Mesenchymal stem cell (in vitro differentiated cells and primary cell): Measurements from ENCODE around the gene RALGPS1.

Source experiments
- DNase-seq: peaks from one replicate; pipeline ENCODE4 v3.0.0-alpha.2; 2013
- H2AFZ ChIP-seq: one replicate; pipeline ENCODE4 v1.6.1; 2013; ENCODE audit warnings: low read depth, mild to moderate bottlenecking, control low read depth, inconsistent platforms, low read length, moderate library complexity
- H2AK5ac ChIP-seq: 2 replicates; pipeline ENCODE4 v1.6.1; 2013; ENCODE audit warnings: low read length, moderate library complexity, mild to moderate bottlenecking, inconsistent platforms; ENCODE audit not compliant: severe bottlenecking
- H2BK120ac ChIP-seq: one replicate; pipeline ENCODE4 v1.6.1; 2013; ENCODE audit warnings: low read depth, mild to moderate bottlenecking, inconsistent platforms, low read length, moderate library complexity
- H2BK12ac ChIP-seq, 2 experiments: one replicate each; pipeline ENCODE4 v1.6.1; 2013; ENCODE audit warnings: inconsistent platforms in 2 of 2, low read length in 2 of 2, mild to moderate bottlenecking in 2 of 2, moderate library complexity in 2 of 2, control low read depth in 1 of 2
- H2BK15ac ChIP-seq: one replicate; pipeline ENCODE4 v1.6.1; 2013; ENCODE audit warnings: mild to moderate bottlenecking, low read depth, inconsistent platforms; ENCODE audit not compliant: poor library complexity, severe bottlenecking
- H2BK5ac ChIP-seq: 2 replicates; pipeline ENCODE4 v1.6.1; 2013; ENCODE audit warnings: low read depth, mild to moderate bottlenecking, low read length, control low read depth, inconsistent platforms; ENCODE audit not compliant: poor library complexity, severe bottlenecking
- H3K14ac ChIP-seq, 2 experiments: one replicate each; pipeline ENCODE4 v1.6.1; 2013; ENCODE audit warnings: inconsistent platforms in 2 of 2, low read length in 2 of 2, control low read depth in 1 of 2, mild to moderate bottlenecking in 1 of 2, moderate library complexity in 1 of 2
- H3K18ac ChIP-seq, 2 experiments: one replicate each; pipeline ENCODE4 v1.6.1; 2013; ENCODE audit warnings: inconsistent platforms in 2 of 2, low read length in 2 of 2, control low read depth in 1 of 2, low read depth in 1 of 2, mild to moderate bottlenecking in 1 of 2
- H3K23ac ChIP-seq, 2 experiments: one replicate each; pipeline ENCODE4 v1.6.1; 2013; ENCODE audit warnings: inconsistent platforms in 2 of 2, low read length in 2 of 2, mild to moderate bottlenecking in 2 of 2, moderate library complexity in 2 of 2, control low read depth in 1 of 2
- H3K27ac ChIP-seq: 2 replicates; pipeline ENCODE4 v1.5.1; 2013; ENCODE audit warnings: mild to moderate bottlenecking, moderate library complexity, low read length, control low read depth, inconsistent platforms; ENCODE audit not compliant: poor library complexity, severe bottlenecking
- H3K27me3 ChIP-seq, 2 experiments: 2 replicates each; pipeline versions ENCODE4 v1.6.1 to v1.7.0; 2013; ENCODE audit warnings: low read length in 2 of 2, mild to moderate bottlenecking in 2 of 2, moderate library complexity in 2 of 2, control low read depth in 1 of 2, inconsistent platforms in 1 of 2; ENCODE audit not compliant: control insufficient read depth in 1 of 2, insufficient read depth in 1 of 2
- H3K36me3 ChIP-seq, 2 experiments: 2 replicates each; pipeline versions ENCODE4 v1.6.1 to v1.7.0; 2013; ENCODE audit warnings: low read length in 2 of 2, control low read depth in 1 of 2, inconsistent platforms in 1 of 2, low read depth in 1 of 2, mild to moderate bottlenecking in 1 of 2; ENCODE audit not compliant: insufficient read depth in 2 of 2, control insufficient read depth in 1 of 2
- H3K4ac ChIP-seq, 2 experiments: one replicate each; pipeline ENCODE4 v1.6.1; 2013; ENCODE audit warnings: inconsistent platforms in 2 of 2, low read length in 2 of 2, mild to moderate bottlenecking in 2 of 2, moderate library complexity in 2 of 2, control low read depth in 1 of 2, low read depth in 1 of 2
- H3K4me1 ChIP-seq: 2 replicates; pipeline ENCODE4 v1.6.1; 2013; ENCODE audit warnings: low read depth, low read length, control low read depth; ENCODE audit not compliant: control insufficient read depth, insufficient read depth
- H3K4me2 ChIP-seq: 2 replicates; pipeline ENCODE4 v1.6.1; 2013; ENCODE audit warnings: low read length, mild to moderate bottlenecking, inconsistent platforms; ENCODE audit not compliant: poor library complexity, severe bottlenecking
- H3K4me3 ChIP-seq, 2 experiments: 2 replicates each; pipeline versions ENCODE4 v1.5.1 to v1.7.0; 2013; ENCODE audit warnings: low read length in 2 of 2, mild to moderate bottlenecking in 2 of 2, control low read depth in 1 of 2, low read depth in 1 of 2; ENCODE audit not compliant: insufficient read depth in 1 of 2
- H3K79me1 ChIP-seq: replicated peaks from 2 replicates; pipeline ENCODE4 v1.6.1; 2013; ENCODE audit warnings: mild to moderate bottlenecking, control low read depth, low read length, inconsistent platforms; ENCODE audit not compliant: poor library complexity, severe bottlenecking
- H3K9ac ChIP-seq: 2 replicates; pipeline ENCODE4 v1.7.0; 2013; ENCODE audit warnings: mild to moderate bottlenecking, low read length, moderate library complexity
- H3K9me3 ChIP-seq: 2 replicates; pipeline ENCODE4 v1.7.0; 2013; ENCODE audit warnings: mild to moderate bottlenecking, low read length; ENCODE audit not compliant: control insufficient read depth
- H4K8ac ChIP-seq: one replicate; pipeline ENCODE4 v1.6.1; 2013; ENCODE audit warnings: inconsistent platforms, mild to moderate bottlenecking, low read length, moderate library complexity
- H4K91ac ChIP-seq: one replicate; pipeline ENCODE4 v1.6.1; 2013; ENCODE audit warnings: mild to moderate bottlenecking, low read length, inconsistent platforms
- WGBS: methylation state at CpG from one replicate; pipeline ENCODE4 v1.1.7; 2013; ENCODE audit warnings: mixed read lengths; 5-methylcytosine and 5-hydroxymethylcytosine counted together

Gene RALGPS1

DNA sequence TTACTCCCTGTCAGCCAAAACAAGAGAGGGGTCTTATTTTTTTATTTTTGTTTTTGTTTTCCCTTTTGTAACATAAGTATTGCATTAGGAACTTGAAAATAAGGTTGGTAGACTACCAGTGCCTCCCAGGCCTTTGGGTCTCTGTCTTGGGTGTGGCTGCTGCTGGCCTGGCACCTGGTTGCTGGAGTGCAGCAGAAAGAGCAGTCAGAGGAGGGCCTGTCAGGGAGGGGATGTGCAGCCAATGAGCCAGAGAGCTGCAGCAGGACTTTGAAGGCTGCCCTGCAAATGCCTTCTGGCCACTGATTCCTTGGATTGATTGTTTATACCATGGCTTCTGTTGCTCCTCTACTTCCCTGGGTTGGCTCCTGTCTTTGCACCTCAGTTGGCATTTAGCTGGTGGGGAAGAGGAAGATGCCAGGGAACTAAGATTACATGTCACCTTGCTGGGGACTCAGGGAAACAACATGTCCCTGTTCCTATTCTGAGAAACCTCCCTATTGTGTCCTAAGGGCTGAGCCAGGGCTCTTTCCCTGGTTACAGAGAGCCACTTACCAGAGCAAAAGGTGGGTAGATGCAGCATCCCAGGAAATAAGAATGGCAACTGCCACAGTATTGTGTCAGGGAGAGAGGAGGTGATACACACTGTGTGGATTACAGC, 141.3 kb downstream of the RALGPS1 start:
- no peak overlapping the region for H2BK15ac ChIP-seq
- H3K27me3 ChIP-seq: peaks cover 0 to 4% of the 10 kb centered on the region in 2 experiments
- no peaks in the 10 kb centered on the region for H3K9me3 ChIP-seq
- H3K36me3 ChIP-seq: no peaks in the 10 kb centered on the region
- H3K4me1 ChIP-seq: no peaks in the 10 kb centered on the region
- H3K9ac ChIP-seq: no peak overlapping the region
- no peak overlapping the region for H3K27ac ChIP-seq
- H2AFZ ChIP-seq: no peak overlapping the region
- H3K18ac ChIP-seq: no peak overlapping the region
- no peak overlapping the region for H4K91ac ChIP-seq
- H2BK12ac ChIP-seq: peak overlapping the region in 1 of 2 experiments; percentile 23
- no peak overlapping the region for H4K8ac ChIP-seq
- no peak overlapping the region for H3K14ac ChIP-seq
- H2BK5ac ChIP-seq: no peak overlapping the region
- no peak overlapping the region for H3K4me2 ChIP-seq
- no peaks in the 10 kb centered on the region for H3K79me1 ChIP-seq
- no peak overlapping the region for H3K4ac ChIP-seq
- no peak overlapping the region for H3K23ac ChIP-seq
- no peak overlapping the region for H2BK120ac ChIP-seq
- H3K4me3 ChIP-seq: no peak overlapping the region
- H2AK5ac ChIP-seq: no peak overlapping the region
- no peak for DNase-seq

DNA sequence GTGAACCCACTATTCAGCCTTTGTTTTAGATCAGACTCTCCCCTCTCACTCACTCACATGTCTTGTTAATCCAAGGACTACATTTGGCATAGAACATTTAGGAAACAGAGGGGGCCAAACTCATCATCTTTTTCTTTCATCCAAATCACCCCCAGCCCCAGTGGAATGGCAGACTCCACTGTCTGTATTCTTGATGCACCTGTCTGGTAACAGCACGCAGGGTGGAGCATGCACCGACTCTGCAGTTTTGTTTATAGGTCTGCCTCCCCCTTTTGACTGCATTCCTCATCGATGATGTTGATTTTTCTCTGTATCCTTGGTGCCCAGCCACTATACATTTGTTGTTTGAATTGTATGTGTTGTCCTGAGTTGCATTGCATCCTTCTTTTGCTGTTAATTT, 141.9 kb downstream of the RALGPS1 start:
- no peak for DNase-seq
- no peak overlapping the region for H3K18ac ChIP-seq
- no peaks in the 10 kb centered on the region for H3K36me3 ChIP-seq
- H3K14ac ChIP-seq: no peak overlapping the region
- no peak overlapping the region for H4K91ac ChIP-seq
- no peaks in the 10 kb centered on the region for H3K9me3 ChIP-seq
- no peak overlapping the region for H3K4me3 ChIP-seq
- no peak overlapping the region for H3K27ac ChIP-seq
- no peak overlapping the region for H3K4ac ChIP-seq
- no peaks in the 10 kb centered on the region for H3K79me1 ChIP-seq
- no peak overlapping the region for H2BK120ac ChIP-seq
- 91% methylated on average over 3 of the region's 3 CpGs for WGBS
- no peaks in the 10 kb centered on the region for H3K4me1 ChIP-seq
- H2BK15ac ChIP-seq: no peak overlapping the region
- no peak overlapping the region for H3K4me2 ChIP-seq
- H3K27me3 ChIP-seq: peaks cover 0 to 4% of the 10 kb centered on the region in 2 experiments
- H2BK12ac ChIP-seq: no peak overlapping the region
- H2AK5ac ChIP-seq: no peak overlapping the region
- no peak overlapping the region for H2BK5ac ChIP-seq
- H3K9ac ChIP-seq: no peak overlapping the region
- no peak overlapping the region for H4K8ac ChIP-seq
- H3K23ac ChIP-seq: no peak overlapping the region
- no peak overlapping the region for H2AFZ ChIP-seq

GRCh38 chr9:127058011-127058644, 143.5 kb downstream of the RALGPS1 start:
- no peaks in the 10 kb centered on the region for H3K79me1 ChIP-seq
- H3K9ac ChIP-seq: peak overlapping the region; percentile 44
- H2BK5ac ChIP-seq: no peak overlapping the region
- no peaks in the 10 kb centered on the region for H3K36me3 ChIP-seq
- 95% methylated on average over 7 of the region's 7 CpGs for WGBS
- no peak overlapping the region for H3K4me2 ChIP-seq
- no peak overlapping the region for H3K14ac ChIP-seq
- H2BK120ac ChIP-seq: no peak overlapping the region
- peaks cover 0 to 4% of the 10 kb centered on the region in 2 experiments for H3K27me3 ChIP-seq
- no peak overlapping the region for H2BK15ac ChIP-seq
- H4K91ac ChIP-seq: no peak overlapping the region
- H3K9me3 ChIP-seq: no peaks in the 10 kb centered on the region
- peak overlapping the region in 1 of 2 experiments; percentile 51 for H2BK12ac ChIP-seq
- H2AK5ac ChIP-seq: no peak overlapping the region
- no peak overlapping the region for H3K4ac ChIP-seq
- DNase-seq: no peak
- H3K4me3 ChIP-seq: no peak overlapping the region
- no peak overlapping the region for H3K27ac ChIP-seq
- no peak overlapping the region for H3K23ac ChIP-seq
- H4K8ac ChIP-seq: peak overlapping the region; percentile 52
- H3K18ac ChIP-seq: no peak overlapping the region
- no peak overlapping the region for H2AFZ ChIP-seq
- H3K4me1 ChIP-seq: no peaks in the 10 kb centered on the region

DNA sequence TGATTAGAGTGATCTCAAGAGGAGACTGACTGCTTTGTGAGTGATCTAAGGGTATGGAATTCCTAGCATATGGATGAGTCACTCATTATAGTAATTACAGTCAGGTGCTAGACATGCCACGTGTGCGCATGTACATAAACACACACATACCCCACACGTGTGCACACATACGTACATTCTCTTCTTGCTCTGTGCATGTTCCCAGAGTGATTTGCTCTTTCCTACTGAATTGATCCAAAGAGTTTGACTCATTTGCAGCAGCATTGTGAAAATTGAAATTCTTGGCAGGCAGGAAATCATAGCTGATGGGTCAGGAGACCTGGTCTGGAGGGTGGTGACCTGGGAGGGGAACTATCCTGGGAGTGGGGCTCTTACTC, 144.1 kb downstream of the RALGPS1 start:
- H3K9me3 ChIP-seq: no peaks in the 10 kb centered on the region
- H3K27me3 ChIP-seq: peaks cover 0 to 4% of the 10 kb centered on the region in 2 experiments
- peak overlapping the region; percentile 44 for H3K9ac ChIP-seq
- no peak overlapping the region for H2BK120ac ChIP-seq
- H3K18ac ChIP-seq: no peak overlapping the region
- H4K8ac ChIP-seq: no peak overlapping the region
- no peak overlapping the region for H2AFZ ChIP-seq
- no peaks in the 10 kb centered on the region for H3K4me1 ChIP-seq
- no peaks in the 10 kb centered on the region for H3K79me1 ChIP-seq
- H2BK12ac ChIP-seq: no peak overlapping the region
- H4K91ac ChIP-seq: no peak overlapping the region
- no peak overlapping the region for H2BK15ac ChIP-seq
- 80% methylated on average over 4 of the region's 4 CpGs for WGBS
- DNase-seq: no peak
- H3K4me3 ChIP-seq: peak overlapping the region in 1 of 2 experiments; percentile 28
- no peak overlapping the region for H2BK5ac ChIP-seq
- no peak overlapping the region for H3K27ac ChIP-seq
- no peak overlapping the region for H3K4me2 ChIP-seq
- H3K23ac ChIP-seq: no peak overlapping the region
- H3K36me3 ChIP-seq: no peaks in the 10 kb centered on the region
- H3K4ac ChIP-seq: no peak overlapping the region
- no peak overlapping the region for H2AK5ac ChIP-seq
- H3K14ac ChIP-seq: no peak overlapping the region
